ENCODE measurements around the gene BRCA2.

- no peak for TF ChIP-seq CTCF (IDR thresholded peaks at IDR 0.05)
- TF ChIP-seq EZH2phosphoT487 (IDR thresholded peaks at IDR 0.05), result no peak
Observed at GRCh38 chr13:32311188-32311897, 4.0 kb upstream of the BRCA2 start.
